KMS-11 (cell line): ENCODE results near the gene SEPTIN5.

Source experiments
- H2AFZ ChIP-seq: fragments of 200-600 bp; sonication (generic); 2 replicates; pipeline ENCODE4 v1.6.1; 2016; ENCODE audit warnings: antibody characterized with exemption, mixed run types, low read depth
- H3K27ac ChIP-seq: fragments of 200-600 bp; sonication (generic); 2 replicates; pipeline ENCODE4 v1.6.1; 2016; ENCODE audit warnings: mild to moderate bottlenecking, mixed run types
- H3K27me3 ChIP-seq: fragments of 200-600 bp; sonication (generic); 2 replicates; pipeline ENCODE4 v1.6.1; 2017; ENCODE audit warnings: mild to moderate bottlenecking, low read depth, mixed run types, moderate library complexity; ENCODE audit not compliant: insufficient read depth
- H3K36me3 ChIP-seq: fragments of 200-600 bp; sonication (generic); 2 replicates; pipeline ENCODE4 v1.6.1; 2017; ENCODE audit warnings: mild to moderate bottlenecking, mixed run types; ENCODE audit not compliant: insufficient read depth
- H3K4me1 ChIP-seq: fragments of 200-600 bp; sonication (generic); 2 replicates; pipeline ENCODE4 v1.6.1; 2016; ENCODE audit warnings: mild to moderate bottlenecking, low read depth, mixed run types; ENCODE audit not compliant: poor library complexity, severe bottlenecking
- H3K4me2 ChIP-seq: fragments of 200-600 bp; sonication (generic); 2 replicates; pipeline ENCODE4 v1.7.0; 2016; ENCODE audit warnings: mild to moderate bottlenecking, mixed run types
- H3K4me3 ChIP-seq: fragments of 200-600 bp; sonication (generic); IDR thresholded peaks from 2 replicates; pipeline ENCODE4 v1.6.1; 2017; ENCODE audit warnings: low read depth, low read length, mixed read lengths; ENCODE audit not compliant: insufficient read depth
- H3K79me2 ChIP-seq: fragments of 200-600 bp; sonication (generic); 2 replicates; pipeline ENCODE4 v1.6.1; 2016; ENCODE audit warnings: low read depth, mixed run types; ENCODE audit not compliant: insufficient read depth
- H3K9ac ChIP-seq: fragments of 200-600 bp; sonication (generic); 2 replicates; pipeline ENCODE4 v1.6.1; 2016; ENCODE audit warnings: mild to moderate bottlenecking, mixed run types
- H4K20me1 ChIP-seq: fragments of 200-600 bp; sonication (generic); 2 replicates; pipeline ENCODE4 v1.6.1; 2016; ENCODE audit warnings: mild to moderate bottlenecking, mixed run types; ENCODE audit not compliant: insufficient read depth
- TF ChIP-seq, protein P1 (sequence below): fragments of 200-600 bp; sonication (generic); conservative IDR thresholded peaks from 2 replicates; pipeline ENCODE4 v1.6.1; 2017; ENCODE audit warnings: low read depth, mild to moderate bottlenecking, antibody characterized with exemption, low read length, moderate library complexity, mixed read lengths

Gene SEPTIN5

DNA sequence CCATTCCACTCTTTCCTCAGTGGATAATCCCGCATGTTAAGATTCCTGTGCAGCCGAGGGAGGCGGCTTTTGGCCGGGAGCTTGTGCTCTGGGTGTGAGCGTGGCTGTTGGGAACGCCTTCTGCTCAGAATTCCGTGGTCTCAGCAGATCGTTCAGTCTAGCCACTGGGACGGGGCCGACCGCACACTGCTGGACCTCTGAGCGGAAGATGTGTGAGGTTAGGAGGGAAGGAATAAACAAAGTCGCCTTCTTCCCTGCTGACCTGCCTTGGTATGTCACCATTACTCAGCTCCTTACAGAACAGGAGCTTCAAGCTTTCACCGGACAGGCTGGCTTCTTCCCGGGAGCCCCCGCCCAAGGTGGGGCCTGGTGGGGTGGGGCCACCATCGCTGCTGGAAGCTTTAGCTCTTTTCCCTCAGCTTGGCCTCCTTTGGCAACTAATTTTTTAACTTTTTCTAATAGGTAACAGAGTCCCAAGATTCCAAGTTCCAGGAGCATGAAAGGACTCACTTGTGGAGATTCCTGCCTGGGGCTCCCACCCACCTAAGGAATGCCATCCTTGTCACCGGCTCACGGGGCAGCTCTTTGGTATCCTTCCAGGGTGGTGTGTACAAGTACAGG, 22.5 kb upstream of the SEPTIN5 start:
- no peaks in the 10 kb centered on the region for H4K20me1 ChIP-seq
- H3K4me2 ChIP-seq, result no peak overlapping the region
- H3K36me3 ChIP-seq, result no peaks in the 10 kb centered on the region
- H2AFZ ChIP-seq, result no peak overlapping the region
- H3K4me1 ChIP-seq, result no peaks in the 10 kb centered on the region
- TF ChIP-seq, protein P1, sequence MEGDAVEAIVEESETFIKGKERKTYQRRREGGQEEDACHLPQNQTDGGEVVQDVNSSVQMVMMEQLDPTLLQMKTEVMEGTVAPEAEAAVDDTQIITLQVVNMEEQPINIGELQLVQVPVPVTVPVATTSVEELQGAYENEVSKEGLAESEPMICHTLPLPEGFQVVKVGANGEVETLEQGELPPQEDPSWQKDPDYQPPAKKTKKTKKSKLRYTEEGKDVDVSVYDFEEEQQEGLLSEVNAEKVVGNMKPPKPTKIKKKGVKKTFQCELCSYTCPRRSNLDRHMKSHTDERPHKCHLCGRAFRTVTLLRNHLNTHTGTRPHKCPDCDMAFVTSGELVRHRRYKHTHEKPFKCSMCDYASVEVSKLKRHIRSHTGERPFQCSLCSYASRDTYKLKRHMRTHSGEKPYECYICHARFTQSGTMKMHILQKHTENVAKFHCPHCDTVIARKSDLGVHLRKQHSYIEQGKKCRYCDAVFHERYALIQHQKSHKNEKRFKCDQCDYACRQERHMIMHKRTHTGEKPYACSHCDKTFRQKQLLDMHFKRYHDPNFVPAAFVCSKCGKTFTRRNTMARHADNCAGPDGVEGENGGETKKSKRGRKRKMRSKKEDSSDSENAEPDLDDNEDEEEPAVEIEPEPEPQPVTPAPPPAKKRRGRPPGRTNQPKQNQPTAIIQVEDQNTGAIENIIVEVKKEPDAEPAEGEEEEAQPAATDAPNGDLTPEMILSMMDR, result no peak
- no peak overlapping the region for H3K4me3 ChIP-seq
- H3K27ac ChIP-seq, result no peak overlapping the region
- no peak overlapping the region for H3K9ac ChIP-seq
- H3K79me2 ChIP-seq, result no peaks in the 10 kb centered on the region
- H3K27me3 ChIP-seq, result no peaks in the 10 kb centered on the region; the same call in 1 of the 2 replicates

DNA sequence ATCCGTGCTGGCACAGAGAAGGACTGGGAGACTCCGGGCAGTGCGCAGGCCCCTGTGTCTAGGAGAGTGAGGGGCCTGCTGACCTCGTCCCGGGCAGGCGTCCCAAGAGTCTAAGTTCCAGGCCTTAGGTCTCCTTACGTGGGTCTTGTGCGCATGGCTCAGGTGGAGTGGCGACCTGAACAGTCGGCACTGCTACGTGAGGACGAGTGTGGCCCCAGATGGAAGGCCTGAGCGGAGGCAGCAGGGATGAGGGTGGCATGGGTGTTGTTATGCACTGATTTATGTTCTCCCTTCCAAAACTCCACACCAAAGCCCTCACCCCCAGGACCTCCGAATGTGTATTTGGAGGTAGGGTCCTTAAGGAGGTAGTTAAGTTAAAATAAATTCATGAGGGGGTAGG, 20.7 kb upstream of the SEPTIN5 start:
- H2AFZ ChIP-seq, result no peak overlapping the region
- H3K36me3 ChIP-seq, result no peaks in the 10 kb centered on the region
- H3K79me2 ChIP-seq, result no peaks in the 10 kb centered on the region
- no peaks in the 10 kb centered on the region; the same call in 1 of the 2 replicates for H3K27me3 ChIP-seq
- H3K4me3 ChIP-seq, result no peak overlapping the region
- no peak overlapping the region for H3K27ac ChIP-seq
- no peaks in the 10 kb centered on the region for H4K20me1 ChIP-seq
- TF ChIP-seq, protein P1, result no peak
- H3K9ac ChIP-seq, result no peak overlapping the region
- no peak overlapping the region for H3K4me2 ChIP-seq
- no peaks in the 10 kb centered on the region for H3K4me1 ChIP-seq

DNA sequence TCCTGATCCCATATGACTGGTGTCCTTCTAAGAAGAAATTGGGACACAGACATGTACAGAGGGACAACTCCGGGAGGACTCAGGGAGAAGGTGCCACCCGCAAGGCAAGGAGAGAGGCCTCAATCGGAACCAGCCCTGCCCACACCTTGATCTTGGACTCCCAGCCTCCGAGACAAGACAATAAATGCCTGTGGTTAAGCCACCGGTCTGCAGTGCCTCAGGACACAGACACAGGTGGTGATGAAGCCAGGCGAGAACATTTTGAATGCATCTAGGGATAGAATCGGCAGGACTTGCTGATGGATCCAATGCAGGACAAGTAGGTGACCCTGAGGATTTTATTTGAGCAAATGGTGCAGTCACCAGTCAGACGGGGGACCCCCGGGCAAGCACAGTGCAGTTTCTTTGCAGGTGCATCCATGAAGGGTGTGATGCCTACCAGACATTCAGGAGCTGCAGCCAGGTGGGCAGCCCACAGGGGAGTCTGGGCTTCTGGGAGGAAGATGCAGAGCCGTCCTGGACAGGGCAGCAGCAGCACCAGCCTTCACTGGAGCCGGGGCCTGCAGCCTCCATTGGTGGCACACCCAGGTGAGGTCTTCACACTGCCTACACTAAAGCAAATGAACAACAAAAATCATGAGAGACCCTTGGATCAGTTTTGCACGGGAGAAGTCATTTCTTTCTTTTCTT, 20.2 kb upstream of the SEPTIN5 start:
- H3K4me2 ChIP-seq, result no peak overlapping the region
- no peaks in the 10 kb centered on the region for H4K20me1 ChIP-seq
- no peak overlapping the region for H3K27ac ChIP-seq
- no peaks in the 10 kb centered on the region for H3K27me3 ChIP-seq
- H2AFZ ChIP-seq, result no peak overlapping the region
- H3K79me2 ChIP-seq, result no peaks in the 10 kb centered on the region
- no peak overlapping the region for H3K4me3 ChIP-seq
- H3K9ac ChIP-seq, result no peak overlapping the region
- TF ChIP-seq, protein P1, result no peak
- H3K36me3 ChIP-seq, result no peaks in the 10 kb centered on the region
- H3K4me1 ChIP-seq, result no peaks in the 10 kb centered on the region

DNA sequence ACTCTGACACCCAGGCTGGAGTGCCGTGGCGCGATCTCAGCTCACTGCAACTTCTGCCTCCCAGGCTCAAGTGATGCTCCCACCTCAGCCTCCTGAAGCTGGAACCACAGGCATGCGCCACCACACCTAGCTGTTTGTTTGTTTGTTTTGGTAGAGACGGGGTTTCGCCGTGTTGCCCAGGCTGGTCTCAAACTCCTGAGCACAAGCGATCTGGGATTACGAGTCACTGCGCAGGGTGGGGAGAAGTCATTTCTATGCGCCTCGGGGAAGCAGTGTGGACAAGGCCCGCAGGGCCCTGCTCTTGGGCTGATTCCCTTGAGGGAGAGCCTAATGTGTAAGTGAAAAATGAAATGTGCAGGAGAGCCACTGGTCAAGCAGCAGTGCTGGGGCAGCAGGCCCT, 19.6 kb upstream of the SEPTIN5 start:
- H2AFZ ChIP-seq, result no peak overlapping the region
- no peaks in the 10 kb centered on the region for H3K4me1 ChIP-seq
- H3K27me3 ChIP-seq, result no peaks in the 10 kb centered on the region
- H4K20me1 ChIP-seq, result no peaks in the 10 kb centered on the region
- H3K36me3 ChIP-seq, result no peaks in the 10 kb centered on the region
- H3K9ac ChIP-seq, result no peak overlapping the region
- H3K79me2 ChIP-seq, result no peaks in the 10 kb centered on the region
- no peak overlapping the region for H3K4me3 ChIP-seq
- no peak overlapping the region for H3K27ac ChIP-seq
- H3K4me2 ChIP-seq, result no peak overlapping the region
- TF ChIP-seq, protein P1, result no peak
